ENCODE results near the gene LIN7A. TPM values are rescaled to one million over a fixed set of nuclear protein-coding genes. Genes with fewer than 3 reads are reported as not detected.

The LIN7A gene
- total and polyA plus RNA-seq, 7 donors: 0.48 to 2.1 (median 0.81) TPM

DNA sequence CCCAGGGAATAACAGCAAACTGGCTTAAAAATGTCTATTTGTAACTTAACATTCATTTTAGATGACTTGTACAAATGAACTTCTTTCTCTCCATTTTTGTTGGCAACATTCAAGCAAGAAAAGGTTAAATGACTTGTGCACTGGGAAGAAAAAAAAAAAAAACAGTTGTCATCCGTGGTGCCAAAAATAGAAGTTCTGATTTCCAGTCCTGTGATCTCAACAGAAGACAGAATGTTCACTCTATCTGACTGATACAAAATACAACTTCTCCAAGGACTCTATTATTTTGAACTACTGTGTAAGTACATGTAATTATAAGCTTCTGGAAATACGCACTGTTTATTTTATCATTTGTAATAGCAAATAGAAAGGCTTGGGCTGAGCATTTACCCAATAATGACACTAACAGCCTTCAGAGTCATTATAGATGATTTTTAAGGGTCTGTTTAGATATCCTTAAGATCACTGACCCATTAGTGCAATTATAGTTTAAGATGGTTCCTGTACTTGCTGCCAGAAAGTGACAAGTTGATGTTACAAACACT lies 59.9 kb downstream of the LIN7A start:
- peak in 1 of 4 donors; percentile 77 for ATAC-seq
- Histone ChIP-seq H3K36me3 (ENCODE audit: insufficient read depth in 1 of 2, low read depth in 1 of 2) (no peaks in the 10 kb centered on the region), H3K4me3 (no peak overlapping the region), H3K4me1 (no peaks in the 10 kb centered on the region), H3K27ac (no peak overlapping the region), H3K9me3 (no peaks in the 10 kb centered on the region), H3K27me3 (ENCODE audit: insufficient read depth in 3 of 3, low read length in 2 of 3) (no peaks in the 10 kb centered on the region)
- DNase-seq: no peak
- WGBS, 3 donors: 20 to 38% (median 32%) methylated on average over 2 of the region's 2 CpGs
- TF ChIP-seq, protein P1, sequence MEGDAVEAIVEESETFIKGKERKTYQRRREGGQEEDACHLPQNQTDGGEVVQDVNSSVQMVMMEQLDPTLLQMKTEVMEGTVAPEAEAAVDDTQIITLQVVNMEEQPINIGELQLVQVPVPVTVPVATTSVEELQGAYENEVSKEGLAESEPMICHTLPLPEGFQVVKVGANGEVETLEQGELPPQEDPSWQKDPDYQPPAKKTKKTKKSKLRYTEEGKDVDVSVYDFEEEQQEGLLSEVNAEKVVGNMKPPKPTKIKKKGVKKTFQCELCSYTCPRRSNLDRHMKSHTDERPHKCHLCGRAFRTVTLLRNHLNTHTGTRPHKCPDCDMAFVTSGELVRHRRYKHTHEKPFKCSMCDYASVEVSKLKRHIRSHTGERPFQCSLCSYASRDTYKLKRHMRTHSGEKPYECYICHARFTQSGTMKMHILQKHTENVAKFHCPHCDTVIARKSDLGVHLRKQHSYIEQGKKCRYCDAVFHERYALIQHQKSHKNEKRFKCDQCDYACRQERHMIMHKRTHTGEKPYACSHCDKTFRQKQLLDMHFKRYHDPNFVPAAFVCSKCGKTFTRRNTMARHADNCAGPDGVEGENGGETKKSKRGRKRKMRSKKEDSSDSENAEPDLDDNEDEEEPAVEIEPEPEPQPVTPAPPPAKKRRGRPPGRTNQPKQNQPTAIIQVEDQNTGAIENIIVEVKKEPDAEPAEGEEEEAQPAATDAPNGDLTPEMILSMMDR (IDR thresholded peaks at IDR 0.05): no peak
- intact Hi-C loops (cut with DNase I): no loop called here

DNA sequence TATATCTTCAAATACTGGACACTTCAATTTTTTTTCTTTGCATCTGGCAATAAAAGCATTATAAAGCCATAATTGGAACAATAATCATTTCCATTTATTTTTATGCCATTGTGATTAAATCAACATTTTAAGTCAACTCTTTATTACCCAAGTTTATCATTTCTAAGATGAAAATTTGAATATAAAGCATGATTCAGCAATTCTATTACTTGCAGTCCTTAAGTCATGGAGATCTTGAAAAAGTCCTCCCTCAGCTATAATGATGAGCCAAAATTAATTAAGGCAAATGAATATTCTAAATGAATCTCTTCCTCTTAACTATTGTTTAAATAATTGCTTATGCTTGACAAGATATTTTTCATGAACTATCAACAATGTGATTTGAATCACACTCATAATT lies 65.7 kb downstream of the LIN7A start:
- intact Hi-C loops (cut with DNase I): no loop called here
- Histone ChIP-seq H3K36me3 (ENCODE audit: insufficient read depth in 1 of 2, low read depth in 1 of 2) (no peaks in the 10 kb centered on the region), H3K4me3 (no peak overlapping the region), H3K9me3 (no peaks in the 10 kb centered on the region), H3K27me3 (ENCODE audit: insufficient read depth in 3 of 3, low read length in 2 of 3) (no peaks in the 10 kb centered on the region), H3K27ac (no peak overlapping the region), H3K4me1 (no peaks in the 10 kb centered on the region)
- TF ChIP-seq, protein P1 (IDR thresholded peaks at IDR 0.05): no peak
- DNase-seq (no peak), ATAC-seq (no peak)

DNA sequence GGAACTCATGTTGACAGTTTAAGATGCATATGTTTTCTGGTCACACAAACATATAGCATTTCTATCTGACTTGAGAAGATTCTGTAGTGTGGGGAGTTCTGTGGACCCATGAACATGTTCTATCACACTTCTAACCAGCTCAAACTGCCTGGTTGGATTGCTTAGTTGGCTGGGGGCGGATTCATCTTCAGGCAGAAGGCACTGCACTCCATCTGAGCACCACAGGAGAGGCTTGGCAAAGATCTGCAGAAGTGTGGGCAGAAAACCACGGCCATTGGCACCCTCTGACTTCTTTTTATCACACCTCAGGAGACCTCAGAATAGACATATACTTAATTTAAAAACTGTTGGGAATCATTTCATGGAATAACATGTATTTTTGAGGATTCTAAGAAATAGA lies 68.5 kb downstream of the LIN7A start:
- H3K27ac ChIP-seq: no peak overlapping the region
- WGBS, 3 donors: 69 to 85% (median 72%) methylated on average over 2 of the region's 2 CpGs
- ATAC-seq (no peak), DNase-seq (no peak)
- no peaks in the 10 kb centered on the region for H3K27me3 ChIP-seq (ENCODE audit: insufficient read depth in 3 of 3, low read length in 2 of 3)
- intact Hi-C loops (cut with DNase I): no loop called here
- H3K9me3 ChIP-seq: no peaks in the 10 kb centered on the region
- TF ChIP-seq, protein P1 (IDR thresholded peaks at IDR 0.05): no peak
- H3K4me3 ChIP-seq: no peak overlapping the region
- no peaks in the 10 kb centered on the region for H3K36me3 ChIP-seq (ENCODE audit: insufficient read depth in 1 of 2, low read depth in 1 of 2)
- no peaks in the 10 kb centered on the region for H3K4me1 ChIP-seq

DNA sequence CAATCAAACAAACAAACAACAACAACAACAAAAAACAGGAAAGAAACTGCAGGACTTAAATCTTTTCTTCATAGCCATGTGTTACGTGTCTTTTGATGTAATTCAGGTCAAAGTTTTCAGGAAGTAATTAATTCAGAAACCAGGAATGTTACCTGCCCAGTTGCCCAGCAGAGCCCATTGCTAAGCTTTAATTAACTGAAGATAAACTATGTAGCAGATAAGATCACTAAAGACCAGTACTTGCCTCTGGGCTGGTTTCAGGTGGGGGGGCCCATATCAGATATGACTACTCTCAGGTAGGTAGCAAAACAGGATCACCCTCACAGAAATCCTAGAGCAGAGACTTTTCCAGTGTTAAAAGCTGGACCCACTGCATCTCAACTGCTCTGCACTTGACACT lies 69.2 kb downstream of the LIN7A start:
- no peak overlapping the region for H3K4me3 ChIP-seq
- intact Hi-C loops (cut with DNase I): no loop called here
- H3K27ac ChIP-seq: no peak overlapping the region
- H3K36me3 ChIP-seq (ENCODE audit: insufficient read depth in 1 of 2, low read depth in 1 of 2): no peaks in the 10 kb centered on the region
- ATAC-seq: no peak
- H3K9me3 ChIP-seq: no peaks in the 10 kb centered on the region
- WGBS, 3 donors: 83 to 100% (median 93%) methylated on average over 1 of the region's 1 CpG
- H3K27me3 ChIP-seq (ENCODE audit: insufficient read depth in 3 of 3, low read length in 2 of 3): no peaks in the 10 kb centered on the region
- H3K4me1 ChIP-seq: no peaks in the 10 kb centered on the region
- TF ChIP-seq, protein P1 (IDR thresholded peaks at IDR 0.05): no peak
- DNase-seq: no peak

DNA sequence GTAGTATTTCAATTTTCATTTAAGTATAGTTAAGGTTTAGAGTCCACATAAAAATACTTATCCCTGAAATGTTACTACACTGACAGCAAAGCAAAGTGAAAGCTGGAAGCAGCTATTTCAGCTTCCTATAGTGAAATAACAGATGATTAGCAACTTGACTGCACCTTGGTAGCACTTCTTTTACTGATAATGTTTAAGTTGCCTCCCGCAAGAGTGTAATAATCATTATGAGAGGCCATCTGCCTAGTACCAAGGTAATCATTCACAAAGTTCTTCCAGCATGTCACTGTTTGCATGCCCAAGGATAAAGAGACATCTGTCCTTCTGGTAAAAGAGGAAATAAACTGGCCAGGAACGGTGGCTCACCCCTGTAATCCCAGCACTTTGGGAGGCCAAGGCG lies 69.8 kb downstream of the LIN7A start:
- no peaks in the 10 kb centered on the region for H3K27me3 ChIP-seq (ENCODE audit: insufficient read depth in 3 of 3, low read length in 2 of 3)
- H3K27ac ChIP-seq: no peak overlapping the region
- no peaks in the 10 kb centered on the region for H3K9me3 ChIP-seq
- ATAC-seq (no peak), DNase-seq (no peak)
- H3K4me3 ChIP-seq: no peak overlapping the region
- H3K36me3 ChIP-seq (ENCODE audit: insufficient read depth in 1 of 2, low read depth in 1 of 2): no peaks in the 10 kb centered on the region
- WGBS, 3 donors: 56 to 79% (median 59%) methylated on average over 3 of the region's 3 CpGs
- H3K4me1 ChIP-seq: no peaks in the 10 kb centered on the region
- TF ChIP-seq, protein P1 (IDR thresholded peaks at IDR 0.05): no peak
- intact Hi-C loops (cut with DNase I): no loop called here

Data from psoas muscle (tissue), 8 donors.